GM23338 (cell line): ENCODE data around the gene POLR2H. TPM values are rescaled to one million over a fixed set of nuclear protein-coding genes. Genes with fewer than 3 reads are reported as not detected.

ENCODE experiments used
- ATAC-seq: fragments of 200-7000 bp; cut with Tn5 transposase; 3 replicates; pipeline ENCODE4 v1.9.1; 2020
- DNase-seq: peaks from one replicate; pipeline ENCODE4 v3.0.0-alpha.2; 2015; ENCODE audit warnings: low spot score
- H2AFZ ChIP-seq: fragments of 200-600 bp; sonication (generic); 2 replicates; pipeline ENCODE4 v1.8.0; 2016; ENCODE audit warnings: antibody characterized with exemption, mild to moderate bottlenecking, moderate library complexity
- H3F3A ChIP-seq: fragments of 200-600 bp; sonication (generic); replicated peaks from 2 replicates; pipeline ENCODE4 v1.8.0; 2017; ENCODE audit warnings: antibody characterized with exemption, mixed run types, low read depth
- H3K27ac ChIP-seq: fragments of 200-600 bp; sonication (generic); 2 replicates; pipeline ENCODE4 v1.6.1; 2016; ENCODE audit warnings: low read depth
- H3K27me3 ChIP-seq: fragments of 200-600 bp; sonication (generic); 2 replicates; pipeline ENCODE4 v1.8.0; 2016; ENCODE audit warnings: mild to moderate bottlenecking, mixed run types, moderate library complexity; ENCODE audit not compliant: insufficient read depth
- H3K36me3 ChIP-seq: fragments of 200-600 bp; sonication (generic); 2 replicates; pipeline ENCODE4 v1.8.0; 2016; ENCODE audit warnings: mild to moderate bottlenecking; ENCODE audit not compliant: insufficient read depth
- H3K4me1 ChIP-seq: fragments of 200-600 bp; sonication (generic); 2 replicates; pipeline ENCODE4 v1.8.0; 2016; ENCODE audit warnings: mild to moderate bottlenecking, moderate library complexity; ENCODE audit not compliant: insufficient read depth
- H3K4me2 ChIP-seq: fragments of 200-600 bp; sonication (generic); 2 replicates; pipeline ENCODE4 v1.7.1; 2017; ENCODE audit warnings: mixed run types
- H3K4me3 ChIP-seq: fragments of 200-600 bp; sonication (generic); 2 replicates; pipeline ENCODE4 v1.6.1; 2016; ENCODE audit warnings: mixed run types
- H3K79me2 ChIP-seq: fragments of 200-600 bp; sonication (generic); replicated peaks from 2 replicates; pipeline ENCODE4 v1.8.0; 2017; ENCODE audit warnings: mild to moderate bottlenecking; ENCODE audit not compliant: insufficient read depth
- H3K9me2 ChIP-seq: fragments of 200-600 bp; sonication (generic); 2 replicates; pipeline ENCODE4 v1.8.0; 2017; ENCODE audit not compliant: insufficient read depth
- H4K20me1 ChIP-seq: fragments of 200-600 bp; sonication (generic); replicated peaks from 2 replicates; pipeline ENCODE4 v1.8.0; 2017; ENCODE audit warnings: mild to moderate bottlenecking; ENCODE audit not compliant: insufficient read depth
- H3K27ac Mint-ChIP-seq: 2 replicates; pipeline ENCODE4 v1.8.0; 2020; ENCODE audit warnings: inconsistent platforms, mild to moderate bottlenecking, moderate library complexity, mixed read lengths
- H3K27me3 Mint-ChIP-seq: 3 replicates; pipeline ENCODE4 v1.8.0; 2022; ENCODE audit warnings: low read depth, mild to moderate bottlenecking, moderate library complexity, mixed read lengths, inconsistent platforms; ENCODE audit not compliant: insufficient read depth, poor library complexity
- H3K36me3 Mint-ChIP-seq: 3 replicates; pipeline ENCODE4 v1.8.0; 2021; ENCODE audit warnings: low read depth, mild to moderate bottlenecking, inconsistent platforms, moderate library complexity, mixed read lengths
- H3K4me1 Mint-ChIP-seq: 3 replicates; pipeline ENCODE4 v1.8.0; 2020; ENCODE audit warnings: mild to moderate bottlenecking, inconsistent platforms, mixed read lengths
- H3K4me3 Mint-ChIP-seq: 3 replicates; pipeline ENCODE4 v1.8.0; 2021; ENCODE audit warnings: moderate library complexity, mild to moderate bottlenecking, inconsistent platforms, mixed read lengths
- H3K9me3 Mint-ChIP-seq: 3 replicates; pipeline ENCODE4 v1.8.0; 2020; ENCODE audit warnings: moderate library complexity, mild to moderate bottlenecking, inconsistent platforms, mixed read lengths
- ETS1 ChIP-seq: IDR thresholded peaks from 2 replicates; pipeline ENCODE4 v1.6.1; 2016; ENCODE audit warnings: antibody characterized with exemption
- EZH2 ChIP-seq: fragments of 200-600 bp; sonication (generic); IDR thresholded peaks from one replicate; pipeline ENCODE4 v1.8.0; 2017; ENCODE audit warnings: antibody characterized with exemption, mild to moderate bottlenecking, low read depth; ENCODE audit not compliant: unreplicated experiment
- EZH2phosphoT487 ChIP-seq: fragments of 200-600 bp; sonication (generic); IDR thresholded peaks from one replicate; pipeline ENCODE4 v1.8.1; 2018; ENCODE audit warnings: antibody characterized with exemption; ENCODE audit not compliant: unreplicated experiment
- JUNB ChIP-seq: IDR thresholded peaks from one replicate; pipeline ENCODE4 v1.6.1; 2016; ENCODE audit warnings: antibody characterized with exemption; ENCODE audit not compliant: unreplicated experiment
- REST ChIP-seq: IDR thresholded peaks from one replicate; pipeline ENCODE4 v1.6.1; 2018; ENCODE audit warnings: antibody characterized with exemption; ENCODE audit not compliant: unreplicated experiment
- STAT1 ChIP-seq: IDR thresholded peaks from one replicate; pipeline ENCODE4 v1.6.1; 2016; ENCODE audit warnings: antibody characterized with exemption; ENCODE audit not compliant: unreplicated experiment
- ZNF462 ChIP-seq: fragments of 250-450 bp; sonication (Bioruptor Pico); IDR thresholded peaks from 2 replicates; pipeline ENCODE4 v1.5.0; 2020; ENCODE audit warnings: mild to moderate bottlenecking, moderate library complexity
- polyA plus RNA-seq: library from polyadenylated mRNA; unstranded; fragments of >200 nt; fragmentation: Nextera tagmentation; extraction: Ambion mirVana; gene quantifications from 2 replicates; pipeline ENCODE4 v1.2.1, GENCODE V29; 2016
- total RNA-seq: library from RNA; depleted of rRNA; stranded (reverse); fragments of >200 nt; shearing (Covaris generic); gene quantifications from 2 replicates; pipeline ENCODE4 v1.2.3, GENCODE V29; 2014

Gene POLR2H
- total and polyA plus RNA-seq, 2 experiments from 2014 or later: 190 to 199 TPM

GRCh38 chr3:184414418-184415202 is 53.1 kb downstream of the POLR2H start:
- H3K4me3 Mint-ChIP-seq: no peak overlapping the region
- Histone ChIP-seq H4K20me1 (no peaks in the 10 kb centered on the region), H3K4me1 (peaks cover 3% of the 10 kb centered on the region; the same call in 1 of the 2 replicates), H3K27ac (no peak overlapping the region), H3K4me3 (no peak overlapping the region), H3K36me3 (no peaks in the 10 kb centered on the region), H3F3A (no peaks in the 10 kb centered on the region), H2AFZ (no peak overlapping the region), H3K27me3 (no peaks in the 10 kb centered on the region), H3K4me2 (no peak overlapping the region), H3K79me2 (no peaks in the 10 kb centered on the region), H3K9me2 (no peaks in the 10 kb centered on the region)
- DNase-seq: no peak
- H3K27me3 Mint-ChIP-seq: peaks cover 7% of the 10 kb centered on the region
- no peak for ATAC-seq
- H3K4me1 Mint-ChIP-seq: peaks cover 6% of the 10 kb centered on the region
- H3K36me3 Mint-ChIP-seq: no peaks in the 10 kb centered on the region
- peaks cover 3% of the 10 kb centered on the region; the same call in 1 of the 3 replicates for H3K9me3 Mint-ChIP-seq
- no peak overlapping the region for H3K27ac Mint-ChIP-seq
- TF ChIP-seq EZH2phosphoT487 (no peak), ZNF462 (no peak)

GRCh38 chr3:184415203-184415490 is 53.6 kb downstream of the POLR2H start:
- Histone ChIP-seq H2AFZ (no peak overlapping the region), H3K4me1 (peaks cover 3% of the 10 kb centered on the region; the same call in 1 of the 2 replicates), H3K9me2 (no peaks in the 10 kb centered on the region), H3K27ac (no peak overlapping the region), H3K4me3 (no peak overlapping the region), H3K27me3 (no peaks in the 10 kb centered on the region), H3K79me2 (no peaks in the 10 kb centered on the region), H3F3A (no peaks in the 10 kb centered on the region), H4K20me1 (no peaks in the 10 kb centered on the region), H3K4me2 (no peak overlapping the region), H3K36me3 (no peaks in the 10 kb centered on the region)
- H3K4me1 Mint-ChIP-seq: peaks cover 6% of the 10 kb centered on the region
- H3K27ac Mint-ChIP-seq: no peak overlapping the region
- H3K36me3 Mint-ChIP-seq: no peaks in the 10 kb centered on the region
- peak; percentile 27 for DNase-seq
- H3K27me3 Mint-ChIP-seq: peaks cover 6% of the 10 kb centered on the region
- no peak overlapping the region for H3K4me3 Mint-ChIP-seq
- peaks cover 3% of the 10 kb centered on the region; the same call in 1 of the 3 replicates for H3K9me3 Mint-ChIP-seq
- peak; percentile 10; the same call in 1 of the 3 replicates for ATAC-seq
- TF ChIP-seq ETS1: no peak
- TF ChIP-seq EZH2: no peak
- TF ChIP-seq JUNB: no peak
- TF ChIP-seq REST: no peak
- TF ChIP-seq STAT1: no peak
